H9 (cell line): ENCODE data around the gene ATP5MG. TPM values are rescaled to one million over a fixed set of nuclear protein-coding genes. Genes with fewer than 3 reads are reported as not detected.

Experiments
- DNase-seq: peaks from one replicate; pipeline ENCODE4 v3.0.0-alpha.2; 2017
- H2AFZ ChIP-seq: one replicate; pipeline ENCODE4 v1.6.1; 2013; ENCODE audit warnings: mild to moderate bottlenecking, low read length, control low read depth, moderate library complexity
- H2AK5ac ChIP-seq: 2 replicates; pipeline ENCODE4 v1.6.1; 2013; ENCODE audit warnings: low read length, control low read depth, mixed read lengths; ENCODE audit not compliant: insufficient read length
- H2BK120ac ChIP-seq: one replicate; pipeline ENCODE4 v1.6.1; 2013; ENCODE audit warnings: low read depth, mild to moderate bottlenecking, low read length, control low read depth, inconsistent platforms; ENCODE audit not compliant: poor library complexity, severe bottlenecking
- H2BK12ac ChIP-seq: 2 replicates; pipeline ENCODE4 v1.6.1; 2013; ENCODE audit warnings: low read length, control low read depth, mixed read lengths, low read depth; ENCODE audit not compliant: insufficient read length
- H2BK15ac ChIP-seq: 2 replicates; pipeline ENCODE4 v1.6.1; 2013; ENCODE audit warnings: low read depth, low read length, control low read depth
- H2BK20ac ChIP-seq: one replicate; pipeline ENCODE4 v1.6.1; 2013; ENCODE audit warnings: low read depth, mild to moderate bottlenecking, low read length, control low read depth, inconsistent platforms; ENCODE audit not compliant: poor library complexity, severe bottlenecking
- H2BK5ac ChIP-seq: 2 replicates; pipeline ENCODE4 v1.6.1; 2013; ENCODE audit warnings: low read length, control low read depth, mixed read lengths; ENCODE audit not compliant: insufficient read length
- H3K14ac ChIP-seq: 2 replicates; pipeline ENCODE4 v1.6.1; 2013; ENCODE audit warnings: low read length, control low read depth; ENCODE audit not compliant: insufficient read depth
- H3K18ac ChIP-seq: 2 replicates; pipeline ENCODE4 v1.6.1; 2013; ENCODE audit warnings: low read depth, mild to moderate bottlenecking, mixed read lengths, low read length, control low read depth; ENCODE audit not compliant: insufficient read length
- H3K23ac ChIP-seq: 2 replicates; pipeline ENCODE4 v1.6.1; 2013; ENCODE audit warnings: low read length, control low read depth, mixed read lengths, low read depth; ENCODE audit not compliant: insufficient read length
- H3K23me2 ChIP-seq: 2 replicates; pipeline ENCODE4 v1.6.1; 2013; ENCODE audit warnings: low read depth, mild to moderate bottlenecking, mixed read lengths, low read length, control low read depth; ENCODE audit not compliant: insufficient read length, poor library complexity, severe bottlenecking
- H3K27ac ChIP-seq: 2 replicates; pipeline ENCODE4 v1.5.1; 2013; ENCODE audit warnings: low read length, control low read depth, mixed read lengths, low read depth; ENCODE audit not compliant: insufficient read length
- H3K27me3 ChIP-seq: 2 replicates; pipeline ENCODE4 v1.6.1; 2013; ENCODE audit warnings: low read length, control low read depth, inconsistent platforms; ENCODE audit not compliant: insufficient read depth
- H3K4ac ChIP-seq: 2 replicates; pipeline ENCODE4 v1.6.1; 2013; ENCODE audit warnings: low read depth, mild to moderate bottlenecking, control low read depth, inconsistent platforms, low read length, moderate library complexity
- H3K4me1 ChIP-seq: 2 replicates; pipeline ENCODE4 v1.6.1; 2013; ENCODE audit warnings: low read length, control low read depth, inconsistent platforms; ENCODE audit not compliant: insufficient read depth
- H3K4me2 ChIP-seq: 2 replicates; pipeline ENCODE4 v1.6.1; 2013; ENCODE audit warnings: low read length, control low read depth, mixed read lengths; ENCODE audit not compliant: insufficient read length, insufficient read depth
- H3K56ac ChIP-seq: 2 replicates; pipeline ENCODE4 v1.6.1; 2013; ENCODE audit warnings: low read depth, mild to moderate bottlenecking, mixed read lengths, low read length, control low read depth; ENCODE audit not compliant: insufficient read length
- H3K79me1 ChIP-seq: 2 replicates; pipeline ENCODE4 v1.6.1; 2013; ENCODE audit warnings: low read depth, mild to moderate bottlenecking, moderate library complexity, low read length, control low read depth, inconsistent platforms; ENCODE audit not compliant: insufficient read depth, poor library complexity, severe bottlenecking
- H3K79me2 ChIP-seq: 2 replicates; pipeline ENCODE4 v1.6.1; 2013; ENCODE audit warnings: low read length, control low read depth, inconsistent platforms; ENCODE audit not compliant: insufficient read depth
- H3K9ac ChIP-seq: 2 replicates; pipeline ENCODE4 v1.6.1; 2013; ENCODE audit warnings: low read length, control low read depth, mixed read lengths; ENCODE audit not compliant: insufficient read length; ENCODE audit errors: extremely low read depth
- H3K9me3 ChIP-seq: one replicate; pipeline ENCODE4 v1.6.1; 2013; ENCODE audit warnings: low read depth, low read length, inconsistent platforms; ENCODE audit not compliant: control insufficient read depth
- H3T11ph ChIP-seq: one replicate; pipeline ENCODE4 v1.6.1; 2013; ENCODE audit warnings: mild to moderate bottlenecking, low read length, control low read depth, inconsistent platforms
- H4K20me1 ChIP-seq: one replicate; pipeline ENCODE4 v1.6.1; 2013; ENCODE audit not compliant: control insufficient read depth, insufficient read length, insufficient read depth
- H4K5ac ChIP-seq: 2 replicates; pipeline ENCODE4 v1.6.1; 2013; ENCODE audit warnings: low read depth, mild to moderate bottlenecking, mixed read lengths, low read length, control low read depth; ENCODE audit not compliant: insufficient read length
- H4K8ac ChIP-seq: replicated peaks from 2 replicates; pipeline ENCODE4 v1.6.1; 2013; ENCODE audit warnings: low read length, control low read depth, mixed read lengths, low read depth; ENCODE audit not compliant: insufficient read length
- H4K91ac ChIP-seq: 2 replicates; pipeline ENCODE4 v1.6.1; 2013; ENCODE audit warnings: low read depth, mild to moderate bottlenecking, moderate library complexity, mixed read lengths, low read length, control low read depth; ENCODE audit not compliant: insufficient read length
- H3K27ac Mint-ChIP-seq, 3 experiments: 2 replicates in 2 of 3; 3 replicates in 1 of 3; pipeline ENCODE4 v1.8.0; 2020 to 2021; ENCODE audit warnings: mixed read lengths in 3 of 3, mild to moderate bottlenecking in 1 of 3, moderate library complexity in 1 of 3
- H3K27me3 Mint-ChIP-seq: 2 replicates; pipeline ENCODE4 v1.8.0; 2021; ENCODE audit warnings: low read depth, mild to moderate bottlenecking, moderate library complexity, mixed read lengths
- H3K36me3 Mint-ChIP-seq, 3 experiments: 2 replicates in 2 of 3; 3 replicates in 1 of 3; pipeline ENCODE4 v1.8.0; 2020 to 2021; ENCODE audit warnings: low read depth in 3 of 3, mixed read lengths in 3 of 3; ENCODE audit not compliant: insufficient read depth in 1 of 3
- H3K4me1 Mint-ChIP-seq, 2 experiments: 2 replicates each; pipeline ENCODE4 v1.8.0; 2020; ENCODE audit warnings: mixed read lengths in 2 of 2
- H3K4me3 Mint-ChIP-seq, 2 experiments: 2 replicates in 1 of 2; 3 replicates in 1 of 2; pipeline ENCODE4 v1.8.0; 2020 to 2021; ENCODE audit warnings: mild to moderate bottlenecking in 2 of 2, mixed read lengths in 2 of 2, moderate library complexity in 1 of 2
- H3K9me3 Mint-ChIP-seq, 2 experiments: 2 replicates in 1 of 2; 3 replicates in 1 of 2; pipeline ENCODE4 v1.8.0; 2020; ENCODE audit warnings: mild to moderate bottlenecking in 2 of 2, mixed read lengths in 2 of 2, moderate library complexity in 1 of 2
- CTCF ChIP-seq: fragments of 200-600 bp; sonication (generic); conservative IDR thresholded peaks from 3 replicates; pipeline ENCODE4 v1.8.0; 2021; ENCODE audit warnings: antibody characterized with exemption, mild to moderate bottlenecking
- WGBS: extraction: QIAGEN DNeasy Blood & Tissue Kit; methylation state at CpG from one replicate; pipeline ENCODE4 v1.1.7; 2013; ENCODE audit warnings: missing lambda C conversion rate, low lambda C conversion rate, mixed read lengths; ENCODE audit not compliant: insufficient read length; ENCODE audit errors: extremely low coverage; 5-methylcytosine and 5-hydroxymethylcytosine counted together
- total RNA-seq: library from RNA; stranded (reverse); gene quantifications from 2 replicates; pipeline ENCODE4 v1.2.1, GENCODE V29; 2021

Gene ATP5MG
- total RNA-seq, 1 experiment from 2014 or later: 254 TPM

- Histone ChIP-seq H4K8ac (no peak overlapping the region), H2BK12ac (no peak overlapping the region), H2BK20ac (no peak overlapping the region), H3K9me3 (no peaks in the 10 kb centered on the region), H2BK120ac (no peak overlapping the region), H3K27me3 (no peaks in the 10 kb centered on the region), H2BK15ac (no peak overlapping the region), H3K23ac (no peak overlapping the region), H3T11ph (no peak overlapping the region), H3K79me2 (peaks cover 47% of the 10 kb centered on the region; the same call in 1 of the 2 replicates), H3K79me1 (peaks cover 10% of the 10 kb centered on the region), H3K4me2 (no peak overlapping the region), H2AK5ac (no peak overlapping the region), H3K27ac (no peak overlapping the region), H4K20me1 (no peaks in the 10 kb centered on the region), H2AFZ (no peak overlapping the region), H4K5ac (no peak overlapping the region), H3K9ac (no peak overlapping the region), H3K23me2 (no peaks in the 10 kb centered on the region), H3K56ac (no peak overlapping the region), H3K4me1 (0 out of 2 replicates have a peak, but pooled peaks cover 4% of the 10 kb centered on the region), H2BK5ac (no peak overlapping the region), H3K18ac (no peak overlapping the region), H3K4ac (no peak overlapping the region), H4K91ac (no peak overlapping the region), H3K14ac (no peak overlapping the region)
- no CpG with 5 or more reads among the region's 2 CpGs for WGBS
- peaks cover 43 to 55% of the 10 kb centered on the region in 2 experiments for H3K4me1 Mint-ChIP-seq
- H3K36me3 Mint-ChIP-seq: peaks cover 6 to 43% (median 12%) of the 10 kb centered on the region in 3 experiments; a peak in 6 of 7 replicates
- TF ChIP-seq CTCF: no peak
- H3K27ac Mint-ChIP-seq: no peak overlapping the region
- H3K4me3 Mint-ChIP-seq: no peak overlapping the region
- DNase-seq: no peak
- H3K27me3 Mint-ChIP-seq: no peaks in the 10 kb centered on the region
- no peaks in the 10 kb centered on the region for H3K9me3 Mint-ChIP-seq
Measured at GRCh38 chr11:118443590-118444218, 42.3 kb downstream of the ATP5MG start.
